GM12878 (cell line): ENCODE data around the gene RIPPLY1. TPM values are rescaled to one million over a fixed set of nuclear protein-coding genes. Genes with fewer than 3 reads are reported as not detected.

Source experiments
- ATAC-seq: fragments of 200-7000 bp; cut with Tn5 transposase; 3 replicates; pipeline ENCODE4 v1.9.1; 2020; ENCODE audit warnings: mild to moderate bottlenecking, moderate library complexity
- BruUV-seq: library from RNA; stranded (reverse); fragments of 400-500 nt; replicated peaks from 2 replicates; lab custom pipeline; 2021; lab: Mats Ljungman, UMichigan
- CTCF ChIA-PET: fragments of 300-600 bp; sonication (Branson Sonifier 250); formaldehyde crosslinking; extraction: SDS; loops from one replicate; lab custom pipeline; 2021; ENCODE audit warnings: inconsistent platforms; lab: Yijun Ruan, JAX
- POLR2A ChIA-PET: fragments of 350-600 bp; formaldehyde crosslinking; extraction: SDS; loops from one replicate; lab custom pipeline; 2021; ENCODE audit warnings: inconsistent platforms; lab: Charles Lee
- RAD21 ChIA-PET: fragments of 300-600 bp; sonication (Branson Sonifier 250); formaldehyde crosslinking; loops from one replicate; lab custom pipeline; 2023; ENCODE audit warnings: antibody characterized with exemption; ENCODE audit not compliant: unreplicated experiment; lab: Charles Lee
- SMC1A ChIA-PET: fragments of 300-600 bp; sonication (Branson Sonifier 250); formaldehyde crosslinking; loops from one replicate; lab custom pipeline; 2023; ENCODE audit not compliant: unreplicated experiment, uncharacterized antibody; lab: Charles Lee
- DNase-seq: peaks from one replicate; pipeline ENCODE4 v3.0.0-alpha.2; 2011; ENCODE audit warnings: low read depth, low spot score
- FAIRE-seq: peaks from 3 replicates; lab custom pipeline; 2011; peaks lifted over from hg19 to GRCh38; lab: Jason Lieb, UNC
- H2AFZ ChIP-seq: 2 replicates; pipeline ENCODE4 v1.6.0; 2011; ENCODE audit warnings: low read depth, low read length, control low read depth; ENCODE audit not compliant: control insufficient read depth
- H3K27ac ChIP-seq: 2 replicates; pipeline ENCODE4 v1.5.1; 2011; ENCODE audit warnings: control low read depth; ENCODE audit not compliant: control insufficient read depth, insufficient read depth
- H3K27me3 ChIP-seq, 2 experiments: replicated peaks in 1 of 2; 2 replicates each; pipeline versions ENCODE4 v1.6.0 to v1.6.1; 2011; ENCODE audit warnings: low read length in 1 of 2; ENCODE audit not compliant: control insufficient read depth in 2 of 2, insufficient read depth in 2 of 2
- H3K36me3 ChIP-seq, 2 experiments: 2 replicates each; pipeline ENCODE4 v1.5.1; 2011; ENCODE audit warnings: low read length in 1 of 2; ENCODE audit not compliant: control insufficient read depth in 2 of 2, insufficient read depth in 2 of 2
- H3K4me1 ChIP-seq: 2 replicates; pipeline ENCODE4 v1.6.1; 2011; ENCODE audit warnings: mild to moderate bottlenecking, low read length, moderate library complexity, mixed read lengths; ENCODE audit not compliant: control insufficient read depth, insufficient read depth
- H3K4me2 ChIP-seq: 2 replicates; pipeline ENCODE4 v1.6.0; 2011; ENCODE audit warnings: control low read depth; ENCODE audit not compliant: control insufficient read depth, insufficient read depth
- H3K4me3 ChIP-seq: fragments of 200-600 bp; sonication (generic); 2 replicates; pipeline ENCODE4 v1.5.1; 2016
- H3K79me2 ChIP-seq: 2 replicates; pipeline ENCODE4 v1.6.0; 2011; ENCODE audit warnings: low read length; ENCODE audit not compliant: control insufficient read depth, insufficient read depth
- H3K9ac ChIP-seq: 2 replicates; pipeline ENCODE4 v1.8.0; 2011; ENCODE audit warnings: low read length, control low read depth, mixed read lengths; ENCODE audit not compliant: control insufficient read depth, insufficient read depth
- H3K9me3 ChIP-seq: replicated peaks from 3 replicates; pipeline ENCODE4 v1.5.1; 2011; ENCODE audit warnings: mild to moderate bottlenecking, low read length; ENCODE audit not compliant: control insufficient read depth, insufficient read depth
- H4K20me1 ChIP-seq: 2 replicates; pipeline ENCODE4 v1.6.0; 2011; ENCODE audit not compliant: control insufficient read depth, insufficient read depth
- CHD2 ChIP-seq: IDR thresholded peaks from 2 replicates; pipeline ENCODE4 v1.6.1; 2011; ENCODE audit warnings: low read depth, low read length, improper control_type of control experiment, borderline replicate concordance
- E4F1 ChIP-seq: fragments of 450-650 bp; IDR thresholded peaks from 2 replicates; pipeline ENCODE4 v1.6.1; 2018; ENCODE audit warnings: borderline replicate concordance, mild to moderate bottlenecking; ENCODE audit not compliant: partially characterized antibody
- HDAC6 ChIP-seq: fragments of 200-600 bp; sonication (generic); IDR thresholded peaks from one replicate; pipeline ENCODE4 v1.8.0; 2017; ENCODE audit warnings: antibody characterized with exemption; ENCODE audit not compliant: unreplicated experiment
- NKRF ChIP-seq: fragments of 450-650 bp; conservative IDR thresholded peaks from 2 replicates; pipeline ENCODE4 v1.6.1; 2017; ENCODE audit warnings: mild to moderate bottlenecking, moderate library complexity
- RELB ChIP-seq: fragments of 450-650 bp; IDR thresholded peaks from 2 replicates; pipeline ENCODE4 v1.6.1; 2017; ENCODE audit warnings: low read depth, mild to moderate bottlenecking, moderate library complexity
- SKIL ChIP-seq: fragments of 450-650 bp; IDR thresholded peaks from 2 replicates; pipeline ENCODE4 v1.6.1; 2017; ENCODE audit warnings: mild to moderate bottlenecking, low read depth, inconsistent platforms; ENCODE audit not compliant: poor library complexity, severe bottlenecking
- SREBF2 ChIP-seq: IDR thresholded peaks from 2 replicates; pipeline ENCODE4 v1.6.1; 2012; ENCODE audit warnings: mild to moderate bottlenecking, low read length
- ZBED1 ChIP-seq: IDR thresholded peaks from 2 replicates; pipeline ENCODE4 v1.6.1; 2016; ENCODE audit warnings: borderline replicate concordance
- WGBS: methylation state at CpG from one replicate; pipeline ENCODE4 v1.1.6; 2016; ENCODE audit warnings: low lambda C conversion rate; ENCODE audit not compliant: insufficient replicate concordance, insufficient coverage; ENCODE audit errors: missing lambda C conversion rate; 5-methylcytosine and 5-hydroxymethylcytosine counted together
- in situ Hi-C: fragments of 300-500 bp; cut with MboI; formaldehyde crosslinking; loops from 9 replicates; pipeline ENCODE4 v1.14.3; 2018; ENCODE audit warnings: mixed read lengths
- intact Hi-C: fragments of 100-400 bp; cut with micrococcal nuclease; formaldehyde crosslinking; loops from one replicate; pipeline ENCODE4 v1.14.2; 2022; ENCODE audit not compliant: unreplicated experiment
- polyA plus RNA-seq, 11 experiments: library from polyadenylated mRNA; depleted of rRNA in 4 of 11; unstranded in 6 of 11; stranded (reverse) in 5 of 11; fragments of >200 nt; fragmentation: Nextera tagmentation in 4 of 11; fragmentation: Illumina TruSeq in 1 of 11; extraction: Ambion mirVana in 4 of 11; extraction: Trizol in 1 of 11; gene quantifications; 1 replicate in 1 of 11; 2 replicates in 10 of 11; pipeline versions ENCODE4 v1.2.1 to v1.2.3, GENCODE V29; 2011 to 2016; ENCODE audit warnings: inconsistent platforms in 2 of 11, missing spikeins in 2 of 11, low read depth in 1 of 11
- total RNA-seq, 4 experiments: library from RNA; depleted of rRNA in 3 of 4; stranded (reverse); fragments of >200 nt in 3 of 4; fragmentation: Illumina TruSeq in 1 of 4; extraction: Trizol in 1 of 4; gene quantifications; 2 replicates each; pipeline versions ENCODE4 v1.2.1 to v1.2.3, GENCODE V29; 2013 to 2021

The RIPPLY1 gene
- total and polyA plus RNA-seq, 10 of the 15 experiments (the other 5 are each of a cell fraction or from before 2014, with no cell fraction given): not detected

GRCh38 chrX:106912864-106913263, 9.7 kb upstream of the RIPPLY1 start:
- no peak overlapping the region for H3K9ac ChIP-seq
- FAIRE-seq (no peak), DNase-seq (no peak)
- no TSS peak for BruUV-seq
- H3K4me3 ChIP-seq: no peak overlapping the region
- intact Hi-C loops: no loop called here
- no peaks in the 10 kb centered on the region for H3K9me3 ChIP-seq
- WGBS: 19% methylated on average over 2 of the region's 2 CpGs
- no peaks in the 10 kb centered on the region for H3K36me3 ChIP-seq
- H3K79me2 ChIP-seq: no peaks in the 10 kb centered on the region
- no peaks in the 10 kb centered on the region for H3K4me1 ChIP-seq
- in situ Hi-C loops: no loop called here
- H3K27me3 ChIP-seq: peaks cover 0 to 3% of the 10 kb centered on the region in 2 experiments; a peak in 1 of 4 replicates
- CTCF ChIA-PET: interaction anchor here (1.0 kb wide), 1 partner anchor 19 kb away, joined by 3 read pairs; no protein-coding TSS in a partner anchor
- no peak overlapping the region for H3K27ac ChIP-seq
- no peak for TF ChIP-seq CHD2
- no peak for TF ChIP-seq HDAC6
- no peak for TF ChIP-seq RELB
- TF ChIP-seq, all 136 proteins: peak for 0
- SMC1A ChIA-PET: no interaction called here
- POLR2A ChIA-PET: interaction anchor here (0.6 kb wide), 1 partner anchor 15 kb away, joined by 6 read pairs; no protein-coding TSS in a partner anchor
- Histone ChIP-seq H3K4me2 (no peak overlapping the region), H2AFZ (no peak overlapping the region), H4K20me1 (no peaks in the 10 kb centered on the region)
- ATAC-seq: no peak
- RAD21 ChIA-PET: no interaction called here

GRCh38 chrX:106906361-106906760, 3.2 kb upstream of the RIPPLY1 start:
- SMC1A ChIA-PET: no interaction called here
- Histone ChIP-seq H3K4me1 (no peaks in the 10 kb centered on the region), H4K20me1 (no peaks in the 10 kb centered on the region), H3K36me3 (no peaks in the 10 kb centered on the region), H3K9me3 (no peaks in the 10 kb centered on the region), H3K79me2 (no peaks in the 10 kb centered on the region), H3K27ac (no peak overlapping the region), H3K4me3 (no peak overlapping the region), H3K9ac (no peak overlapping the region), H3K4me2 (no peak overlapping the region), H3K27me3 (no peaks in the 10 kb centered on the region), H2AFZ (no peak overlapping the region)
- intact Hi-C loops (no loop called here), in situ Hi-C loops (no loop called here)
- RAD21 ChIA-PET: no interaction called here
- WGBS: 34% methylated on average over 6 of the region's 6 CpGs
- ATAC-seq: no peak
- POLR2A ChIA-PET: no interaction called here
- no TSS peak for BruUV-seq
- no peak for DNase-seq
- no peak for FAIRE-seq
- CTCF ChIA-PET: interaction anchor here (1.2 kb wide), 2 partner anchors 9 to 11 kb away, joined by 3 read pairs; no protein-coding TSS in a partner anchor
- no peak for TF ChIP-seq SREBF2
- TF ChIP-seq NKRF: no peak
- no peak for TF ChIP-seq ZBED1
- no peak for TF ChIP-seq E4F1
- TF ChIP-seq SKIL: no peak
